Measurements from ENCODE around the gene ZNF8. TPM values are rescaled to one million over a fixed set of nuclear protein-coding genes. Genes with fewer than 3 reads are reported as not detected.

Gene ZNF8
- total and polyA plus RNA-seq, 11 donors = 2.6 to 7.8 (median 5.2) TPM

DNA sequence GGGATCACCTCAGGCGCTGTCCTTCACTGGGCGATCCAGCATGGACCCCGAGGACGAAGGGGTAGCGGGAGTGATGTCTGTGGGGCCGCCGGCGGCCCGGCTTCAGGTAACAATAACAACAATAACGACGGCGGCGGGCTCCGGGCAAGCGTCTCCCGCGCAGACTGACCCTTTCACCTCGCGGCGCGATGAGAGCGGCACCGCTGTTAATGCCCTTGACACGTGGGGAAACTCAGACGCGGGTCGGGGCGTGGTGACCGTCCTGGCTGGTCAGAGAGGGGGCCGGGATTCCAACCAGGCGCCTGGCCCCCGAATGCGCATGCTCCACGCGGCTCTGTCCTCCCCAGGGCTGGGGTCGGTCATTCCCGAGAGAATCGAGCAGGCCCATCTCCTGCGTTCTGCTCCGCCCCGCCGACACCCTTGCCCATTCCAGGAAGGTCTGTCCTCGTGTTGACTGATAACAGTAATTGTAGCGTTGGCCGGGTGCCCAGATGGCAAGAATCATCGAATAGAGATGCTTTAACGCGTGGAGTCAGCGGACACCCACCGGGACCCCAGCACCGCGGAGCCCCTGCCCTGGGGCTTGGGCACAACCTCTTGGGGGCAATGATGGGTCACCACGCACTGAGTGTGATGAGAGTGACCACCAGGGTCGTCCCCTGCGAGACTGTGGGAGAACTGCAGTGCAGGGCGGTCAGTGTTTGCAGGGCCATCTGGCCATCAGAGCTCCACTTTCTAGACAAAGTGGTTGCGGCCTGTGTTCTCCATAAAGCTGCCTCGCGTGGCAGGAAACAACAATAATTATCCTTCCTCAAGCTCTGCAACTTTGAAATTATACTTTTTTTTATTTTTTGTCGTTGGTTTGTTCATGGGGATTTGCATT is 528 bp downstream of the ZNF8 start:
- intact Hi-C loops (cut with DNase I) = loop anchor here in 5 of 10 donors (2.0 to 10.0 kb wide), 5 partner anchors 26 to 97 kb away; partner anchors contain the start of genes ZNF274 (in 3 of the 5), ERVK3-1 (in 2 of the 5) and ZNF544 (in 2 of the 5)
- DNase-seq = peak; percentile 83 to 91 (median 88)
- peak; percentile 69 to 76 (median 74) for ATAC-seq

DNA sequence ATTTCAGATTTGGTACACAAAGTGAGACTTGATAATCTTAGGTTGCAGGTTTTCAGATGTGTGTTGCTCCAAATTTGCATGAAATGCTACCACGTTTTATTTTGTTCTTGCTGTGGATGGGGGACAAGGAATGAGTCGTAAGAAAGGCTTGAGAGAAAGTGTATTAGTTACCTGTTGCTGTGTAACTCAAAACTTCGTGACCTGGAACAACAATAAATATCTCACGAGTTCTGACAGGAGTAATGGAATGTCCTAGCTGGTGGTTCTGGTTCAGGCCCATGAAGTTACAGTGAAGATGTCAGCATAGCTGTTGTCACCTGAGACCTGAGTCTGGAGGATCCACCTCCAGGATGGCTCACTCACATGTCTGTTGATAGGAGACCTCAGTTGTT is 1.2 kb downstream of the ZNF8 start:
- Histone ChIP-seq H3K36me3 (peaks cover 0 to 16% (median 6%) of the 10 kb centered on the region in 9 donors), H3K4me1 (peaks cover 0 to 28% (median 16%) of the 10 kb centered on the region in 12 donors), H3K9me3 (peaks cover 0 to 27% (median under 1%) of the 10 kb centered on the region in 12 donors), H3K27ac (peak overlapping the region in 8 of 12 donors; percentile 91 to 98 (median 94)), H3K4me3 (peak overlapping the region in 10 of 12 donors; percentile 75 to 97 (median 83)), H3K27me3 (no peaks in the 10 kb centered on the region)
- DNase-seq (no peak), ATAC-seq (no peak)
- 54 to 72% (median 63%) methylated on average over 4 of the region's 4 CpGs for WGBS, 4 donors
- intact Hi-C loops (cut with DNase I) = loop anchor here in 5 of 10 donors (2.0 to 10.0 kb wide), 5 partner anchors 25 to 98 kb away; partner anchors contain the start of genes ZNF274 (in 3 of the 5), ERVK3-1 (in 2 of the 5) and ZNF544 (in 2 of the 5)
- TF ChIP-seq, protein P1, sequence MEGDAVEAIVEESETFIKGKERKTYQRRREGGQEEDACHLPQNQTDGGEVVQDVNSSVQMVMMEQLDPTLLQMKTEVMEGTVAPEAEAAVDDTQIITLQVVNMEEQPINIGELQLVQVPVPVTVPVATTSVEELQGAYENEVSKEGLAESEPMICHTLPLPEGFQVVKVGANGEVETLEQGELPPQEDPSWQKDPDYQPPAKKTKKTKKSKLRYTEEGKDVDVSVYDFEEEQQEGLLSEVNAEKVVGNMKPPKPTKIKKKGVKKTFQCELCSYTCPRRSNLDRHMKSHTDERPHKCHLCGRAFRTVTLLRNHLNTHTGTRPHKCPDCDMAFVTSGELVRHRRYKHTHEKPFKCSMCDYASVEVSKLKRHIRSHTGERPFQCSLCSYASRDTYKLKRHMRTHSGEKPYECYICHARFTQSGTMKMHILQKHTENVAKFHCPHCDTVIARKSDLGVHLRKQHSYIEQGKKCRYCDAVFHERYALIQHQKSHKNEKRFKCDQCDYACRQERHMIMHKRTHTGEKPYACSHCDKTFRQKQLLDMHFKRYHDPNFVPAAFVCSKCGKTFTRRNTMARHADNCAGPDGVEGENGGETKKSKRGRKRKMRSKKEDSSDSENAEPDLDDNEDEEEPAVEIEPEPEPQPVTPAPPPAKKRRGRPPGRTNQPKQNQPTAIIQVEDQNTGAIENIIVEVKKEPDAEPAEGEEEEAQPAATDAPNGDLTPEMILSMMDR (IDR thresholded peaks at IDR 0.05) = no peak
- no peak for TF ChIP-seq POLR2A (IDR thresholded peaks at IDR 0.05)

More for the DNA sequence above, 528 bp downstream of the ZNF8 start:
- 1 to 18% (median 2%) methylated on average over 8 to 60 of the region's 60 CpGs for WGBS, 4 donors
- Histone ChIP-seq H3K27me3 (no peaks in the 10 kb centered on the region), H3K27ac (peak overlapping the region; percentile 91 to 98 (median 94)), H3K36me3 (peaks cover 0 to 23% (median 5%) of the 10 kb centered on the region in 9 donors), H3K9me3 (peaks cover 0 to 32% (median 5%) of the 10 kb centered on the region in 12 donors), H3K4me1 (peaks cover 0 to 28% (median 16%) of the 10 kb centered on the region in 12 donors), H3K4me3 (peak overlapping the region; percentile 75 to 97 (median 83))
- TF ChIP-seq POLR2A (IDR thresholded peaks at IDR 0.05) = no peak
- TF ChIP-seq, protein P1 (IDR thresholded peaks at IDR 0.05) = no peak

DNA sequence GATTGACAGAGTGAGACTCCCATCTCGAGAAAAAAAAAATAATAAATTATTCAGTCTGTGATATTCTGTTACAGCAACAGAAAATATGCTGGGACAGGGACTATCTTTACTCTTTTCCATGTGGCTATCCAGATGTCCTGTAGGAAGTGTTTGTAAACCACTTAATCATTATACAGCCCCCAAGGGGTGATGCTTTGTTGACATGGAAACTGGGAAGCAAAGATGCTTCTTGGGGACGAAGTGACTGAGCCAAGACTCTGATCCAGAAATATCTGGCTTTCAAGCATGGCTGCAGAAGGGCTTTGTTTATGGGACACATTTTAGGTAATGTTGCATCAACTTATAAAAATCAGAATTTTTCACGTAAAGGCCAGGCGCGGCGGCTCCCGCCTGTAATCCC is 5.4 kb downstream of the ZNF8 start:
- peaks cover 6 to 51% (median 44%) of the 10 kb centered on the region in 9 donors for H3K36me3 ChIP-seq
- no peaks in the 10 kb centered on the region for H3K27me3 ChIP-seq
- peaks cover 0 to 19% (median 10%) of the 10 kb centered on the region in 12 donors for H3K4me1 ChIP-seq
- ATAC-seq = no peak
- intact Hi-C loops (cut with DNase I) = no loop called here
- no peak overlapping the region for H3K27ac ChIP-seq
- H3K9me3 ChIP-seq = peaks cover 0 to 10% (median 0%) of the 10 kb centered on the region in 12 donors
- 82 to 88% (median 86%) methylated on average over 7 of the region's 7 CpGs for WGBS, 4 donors
- H3K4me3 ChIP-seq = no peak overlapping the region
- TF ChIP-seq POLR2A (IDR thresholded peaks at IDR 0.05) = no peak
- TF ChIP-seq, protein P1 (IDR thresholded peaks at IDR 0.05) = no peak
- no peak for DNase-seq

DNA sequence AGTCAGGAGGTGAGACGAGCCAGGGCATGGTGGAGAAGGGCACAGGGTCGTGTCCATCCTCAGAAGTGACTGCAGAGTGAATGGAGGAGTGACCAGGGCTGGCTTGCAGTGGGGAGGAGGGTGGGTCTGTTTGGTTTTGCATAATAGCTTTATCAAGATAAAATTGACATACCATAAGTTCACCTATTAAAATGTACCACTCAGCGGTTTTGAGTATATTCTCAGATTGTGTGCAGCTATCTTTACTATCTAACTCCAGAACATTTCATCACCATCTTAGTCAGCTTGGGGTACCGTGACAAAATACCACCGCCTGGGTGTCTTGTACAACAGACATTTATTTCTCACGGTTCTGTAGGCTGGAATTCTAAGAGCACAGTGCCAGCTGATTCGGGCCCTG is 13.2 kb downstream of the ZNF8 start:
- DNase-seq (no peak), ATAC-seq (no peak)
- H3K9me3 ChIP-seq = peaks cover 0 to 66% (median 6%) of the 10 kb centered on the region in 12 donors
- H3K4me3 ChIP-seq = no peak overlapping the region
- TF ChIP-seq POLR2A (IDR thresholded peaks at IDR 0.05) = no peak
- TF ChIP-seq, protein P1 (IDR thresholded peaks at IDR 0.05) = no peak
- H3K36me3 ChIP-seq = peaks cover 13 to 100% (median 86%) of the 10 kb centered on the region in 9 donors
- WGBS, 4 donors = 92 to 97% (median 95%) methylated on average over 7 of the region's 7 CpGs
- intact Hi-C loops (cut with DNase I) = no loop called here
- peaks cover 0 to 2% (median 0%) of the 10 kb centered on the region in 12 donors for H3K4me1 ChIP-seq
- no peak overlapping the region for H3K27ac ChIP-seq
- H3K27me3 ChIP-seq = no peaks in the 10 kb centered on the region

Data from heart left ventricle (tissue), 16 donors.